K562 (cell line): ENCODE measurements around the gene ADAT3. TPM values are rescaled to one million over a fixed set of nuclear protein-coding genes. Genes with fewer than 3 reads are reported as not detected.

ENCODE experiments used
- AFF4 ChIP-seq: sonication (generic); formaldehyde crosslinking; IDR thresholded peaks from 2 replicates; pipeline ENCODE4 v1.8.0; 2023; ENCODE audit warnings: mild to moderate bottlenecking, missing genetic modification reagents
- CHD1 ChIP-seq: fragments of 200-600 bp; sonication (generic); IDR thresholded peaks from one replicate; pipeline ENCODE4 v1.6.1; 2012; ENCODE audit warnings: mild to moderate bottlenecking, moderate library complexity, low read length, inconsistent platforms
- CHD2 ChIP-seq: IDR thresholded peaks from 2 replicates; pipeline ENCODE4 v1.6.1; 2011; ENCODE audit warnings: low read depth, low read length
- CREB3L1 ChIP-seq: fragments of 450-650 bp; IDR thresholded peaks from 2 replicates; pipeline ENCODE4 v1.6.1; 2014; ENCODE audit warnings: low read depth, mild to moderate bottlenecking, moderate library complexity, borderline replicate concordance
- E2F3 ChIP-seq: fragments of 250-450 bp; sonication (Bioruptor Pico); IDR thresholded peaks from 2 replicates; pipeline ENCODE4 v1.4.0; 2020; ENCODE audit warnings: mild to moderate bottlenecking
- E2F6 ChIP-seq, 2 experiments: IDR thresholded peaks; 2 replicates each; pipeline ENCODE4 v1.6.1; 2011; ENCODE audit warnings: borderline replicate concordance in 1 of 2, control low read depth in 1 of 2, low read depth in 1 of 2, low read length in 1 of 2, mild to moderate bottlenecking in 1 of 2, mixed read lengths in 1 of 2, moderate library complexity in 1 of 2; ENCODE audit not compliant: insufficient read depth in 1 of 2, insufficient read length in 1 of 2, poor library complexity in 1 of 2, severe bottlenecking in 1 of 2; ENCODE audit errors: extremely low read depth in 1 of 2
- FOXA1 ChIP-seq: fragments of 450-650 bp; IDR thresholded peaks from 2 replicates; pipeline ENCODE4 v1.6.1; 2016; ENCODE audit warnings: mild to moderate bottlenecking, borderline replicate concordance
- HDAC3 ChIP-seq: fragments of 450-650 bp; IDR thresholded peaks from 2 replicates; pipeline ENCODE4 v1.6.1; 2018; ENCODE audit warnings: borderline replicate concordance, mild to moderate bottlenecking, moderate library complexity; ENCODE audit not compliant: partially characterized antibody
- KDM1A ChIP-seq, 2 experiments: fragments of 450-650 bp; IDR thresholded peaks; 2 replicates each; pipeline ENCODE4 v1.6.1; 2016; ENCODE audit warnings: mild to moderate bottlenecking in 2 of 2
- MECOM ChIP-seq: fragments of 250-450 bp; sonication (Bioruptor Pico); IDR thresholded peaks from 2 replicates; pipeline ENCODE4 v1.8.0; 2022; ENCODE audit warnings: inconsistent platforms
- MXI1 ChIP-seq: IDR thresholded peaks from 2 replicates; pipeline ENCODE4 v1.6.1; 2011; ENCODE audit warnings: low read depth, mild to moderate bottlenecking, improper control_type of control experiment, low read length
- NFIX ChIP-seq: fragments of 250-450 bp; sonication (Bioruptor Pico); IDR thresholded peaks from 2 replicates; pipeline ENCODE4 v1.4.0; 2020; ENCODE audit warnings: low read depth, mild to moderate bottlenecking, moderate library complexity
- PREB ChIP-seq: sonication (generic); formaldehyde crosslinking; IDR thresholded peaks from 2 replicates; pipeline ENCODE4 v1.8.1; 2023; ENCODE audit warnings: mild to moderate bottlenecking, missing genetic modification reagents
- RB1 ChIP-seq: fragments of 450-650 bp; IDR thresholded peaks from 2 replicates; pipeline ENCODE4 v1.6.1; 2017; ENCODE audit warnings: low read depth, mild to moderate bottlenecking
- SP1 ChIP-seq: sonication (generic); formaldehyde crosslinking; IDR thresholded peaks from 2 replicates; pipeline ENCODE4 v1.8.1; 2022; ENCODE audit warnings: mild to moderate bottlenecking, missing genetic modification reagents
- THRAP3 ChIP-seq: fragments of 450-650 bp; IDR thresholded peaks from 2 replicates; pipeline ENCODE4 v1.6.1; 2016; ENCODE audit warnings: mild to moderate bottlenecking, inconsistent platforms, borderline replicate concordance
- ZBTB7A ChIP-seq: IDR thresholded peaks from 2 replicates; pipeline ENCODE4 v1.6.1; 2011; ENCODE audit warnings: low read depth, mild to moderate bottlenecking, low read length, moderate library complexity, borderline replicate concordance; ENCODE audit not compliant: control insufficient read depth
- ZNF444 ChIP-seq: fragments of 250-450 bp; sonication (Bioruptor Pico); IDR thresholded peaks from 2 replicates; pipeline ENCODE4 v1.4.0; 2020; ENCODE audit warnings: mild to moderate bottlenecking, moderate library complexity
- ZNF76 ChIP-seq: fragments of 250-450 bp; sonication (Bioruptor Pico); IDR thresholded peaks from 2 replicates; pipeline ENCODE4 v1.4.0; 2020; ENCODE audit warnings: mild to moderate bottlenecking, moderate library complexity, borderline replicate concordance
- polyA plus RNA-seq, 8 experiments: library from polyadenylated mRNA; depleted of rRNA in 4 of 8; stranded (reverse) in 5 of 8; unstranded in 3 of 8; fragments of >200 nt; fragmentation: Nextera tagmentation in 2 of 8; fragmentation: Illumina TruSeq in 1 of 8; extraction: Ambion mirVana in 2 of 8; extraction: Trizol in 1 of 8; gene quantifications; 2 replicates each; pipeline versions ENCODE4 v1.2.1 to v1.2.3, GENCODE V29; 2011 to 2014; ENCODE audit warnings: inconsistent platforms in 1 of 8, missing spikeins in 1 of 8
- total RNA-seq, 7 experiments: library from RNA; depleted of rRNA in 6 of 7; stranded (reverse); fragments of >200 nt in 6 of 7; fragmentation: Illumina TruSeq in 2 of 7; extraction: Trizol in 2 of 7; gene quantifications; 2 replicates each; pipeline versions ENCODE4 v1.2.1 to v1.2.3, GENCODE V29; 2011 to 2021; ENCODE audit warnings: low replicate concordance in 1 of 7

Gene ADAT3
- total and polyA plus RNA-seq, 9 of the 15 experiments (the other 6 are each of a cell fraction or from before 2014, with no cell fraction given), result 0.67 to 15.6 (median 7.8) TPM; not detected in 4

GRCh38 chr19:1862424-1863327 is 42.5 kb upstream of the ADAT3 start (continued):
- TF ChIP-seq AFF4 (CRISPR knock-in tag) (no peak), SP1 (CRISPR knock-in tag) (no peak; the same call in 1 of the 2 replicates), HDAC3 (no peak), KDM1A (IDR thresholded peaks at IDR 0.05) (peak in 1 of 2 experiments; percentile 29; a peak in 1 of 4 replicates), CHD2 (no peak), E2F3 (CRISPR knock-in tag) (no peak), ZBTB7A (peak; percentile 84; the same call in 1 of the 2 replicates), THRAP3 (no peak), NFIX (peak; percentile 34; the same call in 1 of the 2 replicates), CHD1 (peak; percentile 36), CREB3L1 (peak; percentile 51; the same call in 1 of the 2 replicates), RB1 (peak; percentile 81), MXI1 (peak; percentile 63; the same call in 1 of the 2 replicates), FOXA1 (no peak), ZNF76 (CRISPR knock-in tag) (no peak), E2F6 (IDR thresholded peaks at IDR 0.05; ENCODE audit: borderline replicate concordance in 1 of 2, extremely low read depth in 1 of 2, insufficient read depth in 1 of 2, insufficient read length in 1 of 2, low read depth in 1 of 2, low read length in 1 of 2, poor library complexity in 1 of 2, severe bottlenecking in 1 of 2) (peak in 1 of 2 experiments; percentile 17), PREB (CRISPR knock-in tag) (no peak), ZNF444 (CRISPR knock-in tag) (no peak), MECOM (no peak)
